Fibroblast of mammary gland (primary cell): ENCODE data around the gene MFSD1.

Experiments used
- DNase-seq: peaks from one replicate; pipeline ENCODE4 v3.0.0-alpha.2; 2010; ENCODE audit warnings: low read depth
- H3K4me3 ChIP-seq: 2 replicates; pipeline ENCODE4 v1.5.1; 2011; ENCODE audit warnings: low read depth, mild to moderate bottlenecking, low read length, moderate library complexity; ENCODE audit not compliant: control insufficient read depth
- TF ChIP-seq, protein P1 (sequence below): conservative IDR thresholded peaks from 2 replicates; pipeline ENCODE4 v1.5.1; 2011; ENCODE audit warnings: low read depth, low read length, inconsistent platforms; ENCODE audit not compliant: control insufficient read depth, insufficient read depth

The MFSD1 gene

DNA sequence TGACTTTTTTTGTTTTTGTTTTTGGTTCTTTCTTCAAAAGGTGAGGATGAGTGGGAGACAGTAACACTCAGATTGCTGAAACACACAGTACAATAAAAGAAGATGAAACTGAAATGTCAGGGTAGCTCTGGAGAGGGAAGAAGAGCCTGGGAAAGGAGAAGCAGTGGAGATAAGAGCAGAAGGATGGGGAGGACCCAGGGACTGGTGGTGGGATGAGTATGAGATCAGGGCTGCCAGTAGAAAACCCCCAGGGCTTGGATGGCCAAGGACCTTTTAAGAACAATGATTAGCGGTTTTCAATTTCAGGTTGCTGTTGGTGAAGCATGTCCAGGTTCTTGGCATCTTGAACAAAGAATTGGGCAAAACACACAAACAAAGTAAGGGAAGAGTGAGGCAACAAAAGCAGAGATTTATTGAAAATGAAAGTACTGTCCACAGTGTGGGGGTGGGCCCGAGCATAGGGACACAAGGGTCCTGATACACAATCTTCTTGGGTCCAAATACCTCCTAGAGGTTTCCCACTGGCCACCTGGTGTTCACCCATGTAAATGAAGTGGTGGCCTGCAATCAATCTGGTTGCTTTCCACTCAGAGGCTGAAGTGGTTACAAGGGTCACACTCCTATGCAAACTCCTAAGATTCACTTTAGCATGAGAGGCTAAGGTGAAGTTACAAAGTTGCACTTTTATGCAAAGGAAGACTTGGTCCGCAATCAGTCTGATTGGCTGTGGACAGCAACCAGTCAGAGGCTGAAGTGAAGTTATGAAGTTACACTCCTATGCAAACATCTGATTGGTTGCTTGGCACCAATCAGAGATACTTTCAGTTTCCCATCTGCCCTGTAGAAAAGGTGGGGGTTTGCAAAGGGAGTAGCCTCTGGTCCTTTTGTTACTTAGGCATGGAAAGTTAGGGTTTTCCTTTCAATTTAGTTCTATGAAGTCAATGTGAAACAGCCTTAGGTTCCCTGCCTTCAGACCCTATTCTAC is 26.1 kb upstream of the MFSD1 start:
- TF ChIP-seq, protein P1, sequence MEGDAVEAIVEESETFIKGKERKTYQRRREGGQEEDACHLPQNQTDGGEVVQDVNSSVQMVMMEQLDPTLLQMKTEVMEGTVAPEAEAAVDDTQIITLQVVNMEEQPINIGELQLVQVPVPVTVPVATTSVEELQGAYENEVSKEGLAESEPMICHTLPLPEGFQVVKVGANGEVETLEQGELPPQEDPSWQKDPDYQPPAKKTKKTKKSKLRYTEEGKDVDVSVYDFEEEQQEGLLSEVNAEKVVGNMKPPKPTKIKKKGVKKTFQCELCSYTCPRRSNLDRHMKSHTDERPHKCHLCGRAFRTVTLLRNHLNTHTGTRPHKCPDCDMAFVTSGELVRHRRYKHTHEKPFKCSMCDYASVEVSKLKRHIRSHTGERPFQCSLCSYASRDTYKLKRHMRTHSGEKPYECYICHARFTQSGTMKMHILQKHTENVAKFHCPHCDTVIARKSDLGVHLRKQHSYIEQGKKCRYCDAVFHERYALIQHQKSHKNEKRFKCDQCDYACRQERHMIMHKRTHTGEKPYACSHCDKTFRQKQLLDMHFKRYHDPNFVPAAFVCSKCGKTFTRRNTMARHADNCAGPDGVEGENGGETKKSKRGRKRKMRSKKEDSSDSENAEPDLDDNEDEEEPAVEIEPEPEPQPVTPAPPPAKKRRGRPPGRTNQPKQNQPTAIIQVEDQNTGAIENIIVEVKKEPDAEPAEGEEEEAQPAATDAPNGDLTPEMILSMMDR: no peak
- no peak overlapping the region for H3K4me3 ChIP-seq
- DNase-seq: no peak

DNA sequence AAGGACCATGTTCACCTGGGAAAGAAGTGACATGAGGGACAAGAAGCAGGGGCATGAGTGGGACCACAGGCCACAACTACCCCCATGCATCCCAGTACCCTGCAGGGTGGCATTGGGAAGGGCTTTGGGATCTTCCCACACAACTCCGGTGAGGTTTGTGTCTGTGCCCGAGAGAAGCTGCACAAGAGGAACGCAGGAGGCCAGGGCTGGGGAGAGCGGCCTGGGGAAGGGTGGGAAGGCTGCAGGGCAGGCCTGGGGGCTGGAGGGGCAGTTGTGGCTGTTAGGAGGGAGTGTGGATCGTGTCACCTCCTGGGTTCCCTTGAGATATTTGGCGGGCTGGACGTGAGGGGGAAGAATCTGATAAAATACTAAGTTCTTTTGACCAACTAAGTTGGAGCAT is 25.3 kb upstream of the MFSD1 start:
- no peak overlapping the region for H3K4me3 ChIP-seq
- DNase-seq: no peak
- TF ChIP-seq, protein P1: no peak

DNA sequence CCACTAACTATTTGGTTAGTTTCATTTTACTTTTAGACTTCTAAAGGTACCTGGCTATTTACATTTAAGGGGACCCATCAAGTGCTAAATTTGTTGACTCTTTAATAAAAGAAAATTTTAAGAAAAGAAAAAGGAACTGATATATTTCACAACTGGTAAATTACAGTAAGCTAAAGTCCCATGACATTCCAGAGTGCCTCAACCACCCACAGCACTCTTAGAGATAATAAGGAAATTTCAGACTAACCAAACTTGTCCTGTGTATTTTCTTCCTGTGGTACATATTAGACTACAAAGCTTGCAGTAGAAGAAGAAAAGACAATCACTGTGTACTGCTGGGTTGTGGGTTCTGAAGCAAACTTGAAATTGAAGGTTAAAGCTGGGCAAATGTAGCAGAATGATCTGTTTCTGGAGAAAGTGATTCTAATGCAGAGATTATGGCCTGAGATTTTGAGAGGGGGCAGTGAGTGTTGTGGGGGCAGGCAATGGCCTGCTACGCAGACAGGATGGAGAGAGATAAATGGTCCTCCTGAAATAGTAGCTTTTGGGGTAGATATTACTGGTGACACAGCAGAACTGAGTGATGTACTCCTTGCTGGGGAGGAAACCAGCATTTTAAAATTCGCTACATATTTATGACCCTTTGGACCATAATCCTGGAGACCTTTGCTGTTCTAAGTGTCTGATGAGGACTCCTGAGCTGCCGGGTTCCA is 24.5 kb upstream of the MFSD1 start:
- no peak overlapping the region for H3K4me3 ChIP-seq
- DNase-seq: no peak
- TF ChIP-seq, protein P1: no peak

DNA sequence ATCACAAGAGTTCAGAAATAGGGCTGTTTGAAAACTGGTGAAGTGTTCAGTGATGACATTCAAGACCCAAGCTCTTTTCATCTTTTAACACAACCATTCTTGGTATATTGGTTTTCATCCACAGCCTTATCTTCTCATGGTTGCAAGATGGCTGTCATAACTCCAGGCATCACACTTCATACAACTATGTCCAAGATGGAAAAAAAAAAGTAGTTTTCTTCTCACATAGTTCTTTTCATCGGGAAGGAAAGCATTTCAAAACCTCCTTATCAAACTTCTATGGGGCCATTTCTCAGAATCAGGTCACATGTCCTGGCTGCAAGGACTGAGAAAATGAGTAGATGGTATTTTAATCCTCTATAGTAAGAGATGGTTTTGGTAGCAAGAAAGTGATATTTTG is 21.1 kb upstream of the MFSD1 start:
- H3K4me3 ChIP-seq: no peak overlapping the region
- TF ChIP-seq, protein P1: no peak
- DNase-seq: no peak

DNA sequence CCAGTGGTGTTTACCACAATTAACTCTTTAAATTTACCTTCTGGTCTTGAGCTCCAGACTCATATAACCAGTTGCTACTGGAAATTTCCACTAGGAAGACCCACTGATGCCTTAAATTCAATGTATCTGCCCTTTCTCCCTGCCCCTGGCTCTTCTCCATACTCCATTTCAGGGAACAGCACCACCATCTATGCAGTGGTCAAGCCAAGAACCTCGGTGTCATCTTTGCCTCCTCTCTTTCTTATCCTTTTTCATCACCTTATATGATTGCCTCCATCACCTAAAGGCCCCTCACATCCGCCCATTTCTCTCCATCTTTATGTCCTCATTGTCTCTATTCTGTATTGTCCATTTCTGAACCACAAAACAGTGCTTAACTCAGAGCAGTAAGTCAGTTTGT is 20.7 kb upstream of the MFSD1 start:
- no peak for DNase-seq

DNA sequence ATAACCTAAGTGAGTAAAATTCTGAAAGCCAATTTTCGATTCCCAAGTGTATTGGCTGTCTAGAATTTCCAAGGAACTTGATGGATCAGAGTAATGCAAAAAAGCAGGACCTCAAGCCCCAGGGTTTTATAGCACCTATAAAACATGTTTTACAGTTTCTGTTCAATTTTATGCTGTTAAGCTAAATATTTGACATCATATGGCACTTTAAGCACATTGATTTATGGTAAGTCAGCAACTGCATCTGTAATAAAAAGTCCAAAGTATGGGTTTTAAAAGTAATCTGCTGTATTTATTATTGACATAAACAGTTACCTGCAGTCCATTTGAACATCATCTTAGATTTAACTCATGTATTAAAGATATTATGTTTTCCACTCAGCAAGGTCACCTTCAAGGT is 20.0 kb upstream of the MFSD1 start:
- no peak for DNase-seq
- no peak overlapping the region for H3K4me3 ChIP-seq
- TF ChIP-seq, protein P1: no peak

More for the DNA sequence above, 20.7 kb upstream of the MFSD1 start:
- TF ChIP-seq, protein P1: no peak
- no peak overlapping the region for H3K4me3 ChIP-seq
